Astrocyte of the cerebellum (primary cell): Measurements from ENCODE around the gene BID.

ENCODE experiments used
- DNase-seq: peaks from one replicate; pipeline ENCODE4 v3.0.0-alpha.2; 2011; ENCODE audit warnings: low read depth
- H3K4me3 ChIP-seq: 2 replicates; pipeline ENCODE4 v1.5.1; 2011; ENCODE audit warnings: mild to moderate bottlenecking, low read depth, low read length, moderate library complexity
- in situ Hi-C: cut with HindIII; loops from 2 replicates; pipeline ENCODE4 v1.10.0; 2017; ENCODE audit warnings: low sequenced_read_pairs
- TF ChIP-seq, protein P1 (sequence below): IDR thresholded peaks from 2 replicates; pipeline ENCODE4 v1.5.1; 2012; ENCODE audit warnings: low read length, low read depth, moderate library complexity, mild to moderate bottlenecking; ENCODE audit errors: missing control alignments

The BID gene

DNA sequence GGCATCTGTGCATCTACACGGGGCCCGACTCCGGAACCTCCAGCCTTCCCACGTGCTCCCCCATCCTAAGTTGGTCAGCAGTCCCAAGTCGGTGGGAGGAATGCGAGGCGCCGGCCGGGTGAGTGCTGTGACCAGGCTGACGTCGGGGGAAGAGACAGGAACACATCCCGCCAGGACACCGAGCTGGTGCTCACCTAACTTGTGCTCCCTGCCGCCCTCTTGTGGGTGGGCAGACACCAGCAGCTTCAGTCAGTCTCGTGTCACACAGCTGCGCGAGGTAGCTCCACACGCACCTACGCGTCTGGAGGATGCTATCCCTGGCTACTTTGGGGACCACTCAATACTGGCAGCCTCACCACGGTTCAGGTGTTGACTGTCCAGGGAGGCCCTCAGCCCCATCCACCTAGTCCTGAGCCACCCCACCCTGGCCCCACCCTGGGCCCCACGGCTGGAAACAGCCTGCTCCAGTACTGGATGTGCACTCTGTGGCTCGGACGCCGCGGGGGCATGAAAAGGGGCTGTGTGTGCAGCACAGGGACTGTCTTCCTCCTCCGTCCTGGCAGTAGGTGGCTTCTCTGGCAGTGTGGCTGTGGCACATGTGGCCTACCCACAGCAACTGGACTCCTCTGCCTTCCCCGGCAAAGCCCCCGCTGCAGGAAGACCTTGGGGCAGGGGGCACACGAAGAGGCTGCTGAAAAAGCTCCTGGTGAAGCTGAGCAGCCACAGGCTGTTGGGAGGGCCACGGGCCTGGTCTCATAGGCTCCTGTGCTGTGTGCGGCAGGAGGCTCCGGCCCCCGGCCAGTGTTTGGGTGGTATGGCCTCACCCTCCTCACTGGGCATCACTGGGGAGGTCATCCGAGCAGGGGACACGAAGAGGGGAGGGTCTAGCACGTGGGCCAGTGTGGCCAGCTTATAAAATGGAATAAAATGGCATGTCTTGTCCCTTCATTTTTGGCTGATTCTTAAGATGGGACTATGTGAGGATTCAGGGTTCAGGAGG lies 11.2 kb upstream of the BID start:
- DNase-seq, result no peak
- TF ChIP-seq, protein P1, sequence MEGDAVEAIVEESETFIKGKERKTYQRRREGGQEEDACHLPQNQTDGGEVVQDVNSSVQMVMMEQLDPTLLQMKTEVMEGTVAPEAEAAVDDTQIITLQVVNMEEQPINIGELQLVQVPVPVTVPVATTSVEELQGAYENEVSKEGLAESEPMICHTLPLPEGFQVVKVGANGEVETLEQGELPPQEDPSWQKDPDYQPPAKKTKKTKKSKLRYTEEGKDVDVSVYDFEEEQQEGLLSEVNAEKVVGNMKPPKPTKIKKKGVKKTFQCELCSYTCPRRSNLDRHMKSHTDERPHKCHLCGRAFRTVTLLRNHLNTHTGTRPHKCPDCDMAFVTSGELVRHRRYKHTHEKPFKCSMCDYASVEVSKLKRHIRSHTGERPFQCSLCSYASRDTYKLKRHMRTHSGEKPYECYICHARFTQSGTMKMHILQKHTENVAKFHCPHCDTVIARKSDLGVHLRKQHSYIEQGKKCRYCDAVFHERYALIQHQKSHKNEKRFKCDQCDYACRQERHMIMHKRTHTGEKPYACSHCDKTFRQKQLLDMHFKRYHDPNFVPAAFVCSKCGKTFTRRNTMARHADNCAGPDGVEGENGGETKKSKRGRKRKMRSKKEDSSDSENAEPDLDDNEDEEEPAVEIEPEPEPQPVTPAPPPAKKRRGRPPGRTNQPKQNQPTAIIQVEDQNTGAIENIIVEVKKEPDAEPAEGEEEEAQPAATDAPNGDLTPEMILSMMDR, result peak; percentile 37
- in situ Hi-C loops, result no loop called here
- no peak overlapping the region for H3K4me3 ChIP-seq

DNA sequence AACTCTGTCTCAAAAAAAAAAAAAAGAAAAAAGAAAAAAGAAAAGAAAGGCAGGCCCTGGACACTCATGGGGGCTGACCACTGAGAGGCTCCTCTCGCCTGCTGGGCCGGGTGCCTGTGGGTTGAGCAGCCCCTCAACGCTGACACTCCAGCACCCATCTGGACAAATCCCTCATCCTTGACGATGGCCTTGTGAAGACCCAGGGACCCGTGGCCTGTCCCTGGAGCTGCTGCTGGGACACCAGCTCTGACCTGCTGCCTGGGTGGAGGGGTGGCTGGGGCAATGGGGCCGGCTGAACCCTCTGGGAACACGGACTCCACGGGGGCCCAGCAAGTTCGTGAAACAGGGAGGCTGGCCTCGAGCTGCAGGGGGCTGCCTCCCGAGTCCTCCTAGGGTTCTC lies 10.5 kb upstream of the BID start:
- in situ Hi-C loops, result loop anchor here (5.0 kb wide), 2 partner anchors 38 to 42 kb away; no protein-coding TSS in a partner anchor
- TF ChIP-seq, protein P1, result no peak
- no peak for DNase-seq
- H3K4me3 ChIP-seq, result no peak overlapping the region

DNA sequence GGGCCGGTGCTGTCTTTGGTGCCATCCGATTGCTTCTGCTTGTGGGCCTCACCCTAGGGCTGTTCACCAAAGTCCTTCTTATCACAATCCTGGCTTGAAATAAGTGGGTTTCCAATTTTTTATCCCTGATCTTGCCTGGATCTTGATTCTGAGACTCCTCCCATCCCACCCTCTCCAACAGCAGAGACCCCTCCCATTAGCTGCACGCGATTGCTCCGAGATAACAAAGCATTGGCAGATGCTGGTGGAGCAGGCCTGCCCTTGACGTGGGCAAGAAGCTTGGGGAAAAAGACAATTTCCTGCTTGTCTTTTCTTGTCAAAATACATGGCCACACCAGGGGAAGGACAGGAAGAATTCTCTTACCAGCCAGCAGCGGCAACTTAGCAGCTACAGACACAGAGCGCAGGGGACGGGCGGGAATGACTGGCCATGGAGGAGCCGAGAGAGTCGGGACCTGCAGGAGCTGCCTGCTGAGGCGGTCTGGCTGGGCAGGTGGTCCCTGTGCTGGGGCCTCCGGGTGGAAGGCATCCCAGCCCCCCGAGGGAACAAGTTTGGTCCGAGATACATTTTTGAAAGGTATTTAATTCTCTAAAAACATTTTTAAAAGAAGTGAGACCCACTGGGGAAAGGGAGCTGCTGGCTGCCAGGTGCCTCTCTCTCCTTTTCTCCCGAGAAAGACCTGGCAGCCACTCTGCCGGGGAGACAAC lies 9.7 kb upstream of the BID start:
- DNase-seq, result no peak
- TF ChIP-seq, protein P1, result no peak
- in situ Hi-C loops, result loop anchor here (5.0 kb wide), 2 partner anchors 38 to 42 kb away; no protein-coding TSS in a partner anchor
- H3K4me3 ChIP-seq, result no peak overlapping the region

DNA sequence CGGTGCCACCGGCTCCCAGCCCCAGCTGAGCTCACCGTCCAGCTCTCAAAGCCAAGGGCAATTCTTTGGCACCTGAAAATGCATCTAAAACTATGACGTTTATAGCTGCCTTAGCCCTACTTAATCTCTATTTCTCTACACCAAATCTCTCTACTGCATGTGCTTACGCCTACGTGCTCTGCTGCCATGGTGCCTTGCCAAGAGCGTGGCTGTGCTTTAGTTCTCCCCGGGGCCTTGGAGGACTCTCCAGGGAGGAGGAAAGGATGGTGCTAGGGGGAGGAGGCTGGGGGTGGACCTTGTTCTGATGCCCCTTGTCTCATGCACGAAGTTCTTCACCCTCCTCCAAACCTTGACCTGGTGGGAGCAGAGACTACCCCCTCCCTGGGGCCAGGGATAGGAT lies 9.0 kb upstream of the BID start:
- DNase-seq, result no peak
- TF ChIP-seq, protein P1, result no peak
- in situ Hi-C loops, result loop anchor here (5.0 kb wide), 2 partner anchors 39 to 41 kb away; no protein-coding TSS in a partner anchor
- no peak overlapping the region for H3K4me3 ChIP-seq

DNA sequence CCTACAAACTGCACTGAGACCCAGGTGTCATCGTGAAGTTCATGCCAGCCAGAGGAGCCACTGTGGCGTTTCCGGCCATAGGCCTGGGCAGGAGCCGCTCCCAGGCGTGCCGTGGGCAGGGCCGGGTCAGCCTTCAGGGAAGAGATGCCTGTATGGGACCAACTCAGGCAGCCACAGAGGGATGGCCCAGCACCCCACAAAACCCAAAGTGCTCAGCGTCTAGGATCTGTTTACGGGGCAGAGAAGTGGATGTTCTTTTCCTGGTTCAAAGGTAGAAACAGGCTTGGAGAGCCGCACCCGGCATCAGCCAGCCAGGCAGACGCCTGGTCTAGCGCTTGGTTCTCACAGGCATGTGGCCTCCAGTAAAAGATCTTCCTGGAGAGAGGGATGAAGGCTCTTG lies 8.4 kb upstream of the BID start:
- in situ Hi-C loops, result loop anchor here (5.0 kb wide), 2 partner anchors 40 kb away; no protein-coding TSS in a partner anchor
- no peak overlapping the region for H3K4me3 ChIP-seq
- TF ChIP-seq, protein P1, result no peak
- no peak for DNase-seq

DNA sequence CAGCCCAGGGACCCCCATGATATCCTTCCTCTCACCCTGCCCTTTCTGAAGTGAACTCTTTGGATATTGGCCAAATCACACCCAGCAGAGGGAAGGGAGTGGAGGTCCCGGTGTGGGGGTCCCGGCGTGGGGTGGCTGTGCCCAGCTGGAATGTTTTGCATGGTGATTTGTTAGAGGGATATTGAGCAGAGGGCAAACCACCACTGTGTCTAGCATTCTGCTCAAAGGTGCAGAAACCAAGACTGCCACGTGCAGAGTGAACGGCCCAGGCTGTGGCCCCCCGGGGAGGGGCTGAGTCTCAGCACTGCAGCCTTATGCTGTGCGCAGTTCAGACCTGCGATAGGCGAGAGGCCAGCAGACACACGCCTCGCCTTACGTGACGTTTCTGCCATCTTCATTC lies 7.9 kb upstream of the BID start:
- H3K4me3 ChIP-seq, result no peak overlapping the region
- TF ChIP-seq, protein P1, result no peak
- no peak for DNase-seq
- in situ Hi-C loops, result loop anchor here (5.0 kb wide), 2 partner anchors 40 kb away; no protein-coding TSS in a partner anchor
